Vagina (tissue), 2 donors: ENCODE results near the gene MTNR1A. TPM values are rescaled to one million over a fixed set of nuclear protein-coding genes. Genes with fewer than 3 reads are reported as not detected.
"Not testable (repeated sequence)": the region's sequence is repeated elsewhere in the genome, so short reads cannot be mapped to it uniquely, and the experiment has no call there.

Experiments used
- DNase-seq, 2 donors: peaks; one replicate each; pipeline ENCODE4 v3.0.0-alpha.2; 2017; ENCODE audit errors: extremely low spot score in 2 of 2
- H3K27ac ChIP-seq: fragments of 200-600 bp; sonication (generic); one replicate; pipeline ENCODE4 v1.5.1; 2019
- H3K27me3 ChIP-seq: fragments of 200-600 bp; sonication (generic); one replicate; pipeline ENCODE4 v1.5.1; 2019
- H3K36me3 ChIP-seq, 2 donors: fragments of 200-600 bp; sonication (generic); one replicate each; pipeline ENCODE4 v1.5.1; 2017 to 2019
- H3K4me1 ChIP-seq: fragments of 200-600 bp; sonication (generic); one replicate; pipeline ENCODE4 v1.5.1; 2019
- H3K4me3 ChIP-seq, 2 donors: fragments of 200-600 bp; sonication (generic); 1 replicate in 1 of 2; 2 replicates in 1 of 2; pipeline ENCODE4 v1.5.1; 2016 to 2019
- H3K9me3 ChIP-seq: fragments of 200-600 bp; sonication (generic); one replicate; pipeline ENCODE4 v1.5.1; 2019
- POLR2A ChIP-seq, 2 donors: fragments of 450-650 bp; IDR thresholded peaks; one replicate each; pipeline ENCODE4 v1.6.1; 2017; ENCODE audit warnings: antibody characterized with exemption in 2 of 2, mild to moderate bottlenecking in 2 of 2, moderate library complexity in 2 of 2
- POLR2AphosphoS5 ChIP-seq, 2 donors: sonication (generic); formaldehyde crosslinking; IDR thresholded peaks; one replicate each; pipeline ENCODE4 v1.9.0; 2017; ENCODE audit warnings: antibody characterized with exemption in 2 of 2, mild to moderate bottlenecking in 2 of 2, low read depth in 1 of 2; ENCODE audit not compliant: insufficient read depth in 1 of 2
- intact Hi-C: fragments of 100-400 bp; cut with DNase I; formaldehyde crosslinking; loops from one replicate; pipeline ENCODE4 v1.15.1; 2023
- total RNA-seq: library from RNA; depleted of rRNA; stranded (reverse); fragments of >200 nt; gene quantifications from one replicate; pipeline ENCODE4 v1.2.3, GENCODE V29; 2016
- TF ChIP-seq, protein P1 (sequence below), 3 experiments: fragments of 450-650 bp in 2 of 3; fragments of 200-600 bp in 1 of 3; sonication (generic) in 1 of 3; IDR thresholded peaks; one replicate each; pipeline ENCODE4 v1.5.1; 2017 to 2019; ENCODE audit warnings: antibody characterized with exemption in 3 of 3, mild to moderate bottlenecking in 2 of 3, moderate library complexity in 2 of 3

The MTNR1A gene
- total RNA-seq, 1 donor from 2014 or later: not detected

GRCh38 chr4:186543206-186543605 lies 12.2 kb downstream of the MTNR1A start:
- no peaks in the 10 kb centered on the region for H3K27me3 ChIP-seq
- no peak overlapping the region for H3K4me3 ChIP-seq
- no peaks in the 10 kb centered on the region for H3K4me1 ChIP-seq
- no peaks in the 10 kb centered on the region for H3K36me3 ChIP-seq
- no peak for DNase-seq
- no peak overlapping the region for H3K27ac ChIP-seq
- intact Hi-C loops: no loop called here
- H3K9me3 ChIP-seq: no peaks in the 10 kb centered on the region
- no peak for TF ChIP-seq POLR2AphosphoS5 (IDR thresholded peaks at IDR 0.05; ENCODE audit: insufficient read depth in 1 of 2, low read depth in 1 of 2)
- TF ChIP-seq, protein P1, sequence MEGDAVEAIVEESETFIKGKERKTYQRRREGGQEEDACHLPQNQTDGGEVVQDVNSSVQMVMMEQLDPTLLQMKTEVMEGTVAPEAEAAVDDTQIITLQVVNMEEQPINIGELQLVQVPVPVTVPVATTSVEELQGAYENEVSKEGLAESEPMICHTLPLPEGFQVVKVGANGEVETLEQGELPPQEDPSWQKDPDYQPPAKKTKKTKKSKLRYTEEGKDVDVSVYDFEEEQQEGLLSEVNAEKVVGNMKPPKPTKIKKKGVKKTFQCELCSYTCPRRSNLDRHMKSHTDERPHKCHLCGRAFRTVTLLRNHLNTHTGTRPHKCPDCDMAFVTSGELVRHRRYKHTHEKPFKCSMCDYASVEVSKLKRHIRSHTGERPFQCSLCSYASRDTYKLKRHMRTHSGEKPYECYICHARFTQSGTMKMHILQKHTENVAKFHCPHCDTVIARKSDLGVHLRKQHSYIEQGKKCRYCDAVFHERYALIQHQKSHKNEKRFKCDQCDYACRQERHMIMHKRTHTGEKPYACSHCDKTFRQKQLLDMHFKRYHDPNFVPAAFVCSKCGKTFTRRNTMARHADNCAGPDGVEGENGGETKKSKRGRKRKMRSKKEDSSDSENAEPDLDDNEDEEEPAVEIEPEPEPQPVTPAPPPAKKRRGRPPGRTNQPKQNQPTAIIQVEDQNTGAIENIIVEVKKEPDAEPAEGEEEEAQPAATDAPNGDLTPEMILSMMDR (IDR thresholded peaks at IDR 0.05): no peak
- TF ChIP-seq POLR2A (IDR thresholded peaks at IDR 0.05): no peak

DNA sequence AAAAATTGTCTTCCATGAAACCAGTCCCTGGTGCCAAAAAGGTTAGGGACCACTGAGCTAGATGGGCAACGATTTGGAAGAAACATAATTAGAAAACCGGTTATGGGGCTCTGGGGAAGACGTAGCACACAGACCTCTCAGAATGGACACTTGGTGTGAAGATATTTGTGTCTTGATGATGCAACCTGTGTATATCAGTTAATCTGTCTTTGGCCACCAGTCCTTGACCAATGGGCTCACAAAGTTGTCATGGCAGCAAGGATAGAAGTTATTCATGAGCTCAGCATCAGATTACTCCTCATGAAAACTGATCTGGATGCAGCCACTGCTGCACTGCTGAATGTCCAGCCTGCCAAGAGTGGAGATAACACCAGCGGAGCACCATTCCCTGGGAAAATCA lies 13.6 kb downstream of the MTNR1A start:
- DNase-seq: no peak
- no peaks in the 10 kb centered on the region for H3K27me3 ChIP-seq
- H3K36me3 ChIP-seq: no peaks in the 10 kb centered on the region
- TF ChIP-seq, protein P1 (IDR thresholded peaks at IDR 0.05): no peak
- TF ChIP-seq POLR2AphosphoS5 (IDR thresholded peaks at IDR 0.05; ENCODE audit: insufficient read depth in 1 of 2, low read depth in 1 of 2) (no peak), POLR2A (IDR thresholded peaks at IDR 0.05) (no peak)
- H3K27ac ChIP-seq: no peak overlapping the region
- intact Hi-C loops: no loop called here
- no peak overlapping the region for H3K4me3 ChIP-seq
- H3K4me1 ChIP-seq: no peaks in the 10 kb centered on the region
- no peaks in the 10 kb centered on the region for H3K9me3 ChIP-seq

DNA sequence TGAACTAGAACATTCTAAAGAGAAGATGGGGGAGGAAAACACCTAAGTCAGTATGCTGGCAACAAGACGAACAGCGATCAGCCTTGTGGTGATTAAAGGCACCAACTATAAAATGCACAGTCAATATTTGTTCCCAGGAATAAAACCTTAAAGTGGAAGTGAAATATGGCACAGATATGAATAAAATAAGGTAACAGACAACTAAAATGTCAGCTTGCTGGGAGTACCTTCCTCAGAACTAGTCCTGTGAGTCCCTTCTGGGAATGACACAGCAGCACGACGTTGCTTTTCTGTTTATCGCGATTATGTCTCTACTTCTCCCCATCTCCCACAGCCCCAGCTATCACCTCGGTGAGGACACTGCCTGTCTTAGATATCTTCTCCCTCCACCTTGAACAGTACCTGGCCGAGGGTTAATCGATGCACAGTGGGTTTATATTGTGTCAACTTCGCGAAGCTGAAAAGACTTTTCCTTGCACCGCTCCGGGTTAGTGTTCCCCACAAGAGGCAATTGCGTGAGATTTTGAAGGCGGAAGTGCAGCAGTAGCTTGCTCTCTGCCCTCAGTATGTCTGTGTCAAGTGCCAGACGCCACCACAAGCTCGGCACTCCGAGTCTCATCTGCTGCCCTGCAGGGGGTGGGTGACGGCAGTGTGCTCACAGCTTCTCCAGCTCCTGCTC lies 17.4 kb downstream of the MTNR1A start:
- intact Hi-C loops: no loop called here
- DNase-seq: no peak
- no peaks in the 10 kb centered on the region for H3K4me1 ChIP-seq

DNA sequence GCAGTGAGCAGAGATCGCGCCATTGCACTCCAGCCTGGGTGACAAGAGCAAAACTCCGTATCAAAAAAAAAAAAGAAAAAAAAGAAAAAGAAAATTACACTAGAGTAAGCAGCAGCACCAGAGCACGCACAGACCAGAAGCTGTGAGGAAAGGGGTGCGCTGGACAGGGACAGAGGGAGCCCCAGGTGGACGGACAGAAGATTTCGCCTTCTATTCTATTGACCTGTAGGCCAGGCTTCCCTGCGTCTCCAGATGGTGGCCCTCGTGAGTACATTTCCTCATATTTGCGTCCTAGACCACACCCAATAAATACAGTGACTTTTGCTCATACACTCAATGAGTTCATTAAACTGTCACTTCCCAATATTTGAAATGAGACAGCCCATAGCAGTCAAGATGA lies 19.1 kb downstream of the MTNR1A start:
- Histone ChIP-seq H3K9me3 (no peaks in the 10 kb centered on the region), H3K27me3 (no peaks in the 10 kb centered on the region), H3K4me3 (no peak overlapping the region), H3K27ac (no peak overlapping the region), H3K36me3 (no peaks in the 10 kb centered on the region), H3K4me1 (no peaks in the 10 kb centered on the region)
- DNase-seq: no peak
- intact Hi-C loops: no loop called here
- TF ChIP-seq POLR2A (IDR thresholded peaks at IDR 0.05) (no peak), POLR2AphosphoS5 (IDR thresholded peaks at IDR 0.05; ENCODE audit: insufficient read depth in 1 of 2, low read depth in 1 of 2) (no peak)
- TF ChIP-seq, protein P1 (IDR thresholded peaks at IDR 0.05): no peak

More for the DNA sequence above, 17.4 kb downstream of the MTNR1A start:
- Histone ChIP-seq H3K27ac (no peak overlapping the region), H3K27me3 (no peaks in the 10 kb centered on the region), H3K36me3 (no peaks in the 10 kb centered on the region), H3K4me3 (no peak overlapping the region), H3K9me3 (no peaks in the 10 kb centered on the region)
- no peak for TF ChIP-seq POLR2AphosphoS5 (IDR thresholded peaks at IDR 0.05; ENCODE audit: insufficient read depth in 1 of 2, low read depth in 1 of 2)
- TF ChIP-seq, protein P1 (IDR thresholded peaks at IDR 0.05): no peak
- TF ChIP-seq POLR2A (IDR thresholded peaks at IDR 0.05): no peak

DNA sequence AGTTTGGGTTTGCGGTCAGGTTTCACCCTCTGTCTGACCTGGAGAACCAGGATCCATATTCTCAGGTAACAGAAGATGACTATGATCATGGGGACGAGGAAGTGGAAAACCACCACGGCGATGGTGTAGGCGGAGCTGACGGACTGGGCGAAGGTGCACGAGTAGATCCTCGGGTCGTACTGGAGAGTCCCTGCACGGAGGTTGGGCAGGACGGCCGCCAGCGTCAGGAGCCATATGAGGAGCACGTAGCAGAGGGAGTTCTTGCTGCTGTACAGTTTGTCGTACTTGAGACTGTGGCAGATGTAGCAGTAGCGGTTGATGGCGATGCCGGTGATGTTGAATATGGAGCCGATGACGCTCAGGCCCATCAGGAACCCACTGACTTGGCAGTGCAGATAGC lies 21.3 kb downstream of the MTNR1A start:
- TF ChIP-seq POLR2AphosphoS5 (IDR thresholded peaks at IDR 0.05; ENCODE audit: insufficient read depth in 1 of 2, low read depth in 1 of 2): no peak
- TF ChIP-seq, protein P1 (IDR thresholded peaks at IDR 0.05): no peak
- TF ChIP-seq POLR2A (IDR thresholded peaks at IDR 0.05): no peak
- DNase-seq: no peak
- intact Hi-C loops: no loop called here
- Histone ChIP-seq H3K4me3 (no peak overlapping the region), H3K36me3 (no peaks in the 10 kb centered on the region), H3K4me1 (no peaks in the 10 kb centered on the region), H3K27me3 (no peaks in the 10 kb centered on the region), H3K9me3 (no peaks in the 10 kb centered on the region), H3K27ac (no peak overlapping the region)

DNA sequence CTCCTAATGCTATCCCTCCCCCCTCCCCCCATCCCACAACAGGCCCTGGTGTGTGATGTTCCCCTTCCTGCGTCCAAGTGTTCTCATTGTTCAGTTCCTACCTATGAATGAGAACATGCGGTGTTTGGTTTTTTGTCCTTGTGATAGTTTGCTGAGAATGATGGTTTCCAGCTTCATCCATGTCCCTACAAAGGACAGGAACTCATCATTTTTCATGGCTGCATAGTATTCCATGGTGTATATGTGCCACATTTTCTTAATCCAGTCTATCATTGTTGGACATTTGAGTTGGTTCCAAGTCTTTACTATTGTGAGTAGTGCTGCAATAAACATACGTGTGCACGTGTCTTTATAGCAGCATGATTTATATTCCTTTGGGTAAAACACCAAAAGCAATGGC lies 31.4 kb downstream of the MTNR1A start:
- H3K9me3 ChIP-seq, DNase-seq, H3K4me3 ChIP-seq, H3K36me3 ChIP-seq, H3K4me1 ChIP-seq, H3K27ac ChIP-seq, H3K27me3 ChIP-seq, intact Hi-C loops: not testable (repeated sequence)
